ELR (cell line): Measurements from ENCODE around the gene RTP2.
A peak's percentile ranks its signal among the peaks of the same experiment; 100 is the strongest.
"Not testable (repeated sequence)": the region's sequence is repeated elsewhere in the genome, so short reads cannot be mapped to it uniquely, and the experiment has no call there.

Experiments used
- DNase-seq: peaks from one replicate; pipeline ENCODE4 v3.0.0-alpha.2; 2015; ENCODE audit warnings: low read depth

RTP2 gene

DNA sequence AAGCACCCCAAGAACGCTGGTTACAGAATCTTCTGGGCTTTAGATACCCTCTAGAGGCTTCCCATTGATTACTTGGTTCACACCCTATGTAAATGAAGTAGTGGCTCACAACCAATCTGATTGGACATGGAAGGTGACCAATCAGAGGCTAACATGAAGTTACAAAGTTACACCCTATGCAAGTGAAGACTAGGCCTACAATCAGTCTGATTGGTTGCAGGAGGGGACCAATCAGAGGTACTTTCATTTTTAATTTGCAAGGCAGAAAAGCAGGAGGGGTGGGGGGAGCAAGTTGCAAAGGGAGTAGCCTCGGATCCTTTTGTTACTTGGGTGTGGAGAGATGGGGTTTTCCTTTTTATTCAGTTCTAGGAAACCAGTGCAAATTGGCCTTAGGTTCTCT is 11.1 kb upstream of the RTP2 start:
- peak; percentile 54 for DNase-seq

DNA sequence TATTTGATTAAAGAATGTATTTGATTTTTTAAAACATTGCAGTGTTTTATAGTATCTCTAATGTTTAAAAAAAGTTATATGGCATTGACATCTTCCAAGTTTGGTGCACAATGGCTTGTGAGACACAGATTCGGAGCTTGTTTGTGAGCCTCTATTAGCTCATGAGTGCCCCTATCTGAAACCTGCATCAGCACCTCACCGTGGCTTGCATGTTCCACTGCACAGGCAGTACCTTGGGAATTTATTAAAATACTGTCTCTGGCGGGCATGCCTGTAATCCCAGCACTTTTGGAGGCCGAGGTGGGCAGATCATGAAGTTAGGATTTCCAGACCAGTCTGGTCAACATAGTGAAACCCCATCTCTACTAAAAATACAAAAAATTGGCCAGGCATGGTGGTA is 6.8 kb upstream of the RTP2 start:
- peak; percentile 23 for DNase-seq

DNA sequence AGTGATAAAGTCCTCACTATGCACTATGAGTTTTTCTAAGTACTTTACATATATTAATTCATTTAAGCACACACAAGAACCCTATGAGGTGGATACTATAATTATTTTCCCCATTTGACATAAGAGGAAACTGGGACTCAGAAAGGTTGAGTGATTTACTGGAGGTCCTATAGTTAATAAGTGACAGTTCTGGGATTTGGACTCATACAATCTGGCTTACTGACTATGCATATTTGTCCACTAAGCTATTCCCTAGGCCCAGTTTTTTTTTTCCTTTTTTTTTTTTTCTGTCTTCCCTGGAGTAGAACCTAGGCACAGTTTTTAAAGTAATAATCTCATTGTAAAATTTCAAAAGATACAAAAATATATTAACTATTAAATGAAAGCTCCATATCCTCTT is 6.3 kb upstream of the RTP2 start:
- no peak for DNase-seq

DNA sequence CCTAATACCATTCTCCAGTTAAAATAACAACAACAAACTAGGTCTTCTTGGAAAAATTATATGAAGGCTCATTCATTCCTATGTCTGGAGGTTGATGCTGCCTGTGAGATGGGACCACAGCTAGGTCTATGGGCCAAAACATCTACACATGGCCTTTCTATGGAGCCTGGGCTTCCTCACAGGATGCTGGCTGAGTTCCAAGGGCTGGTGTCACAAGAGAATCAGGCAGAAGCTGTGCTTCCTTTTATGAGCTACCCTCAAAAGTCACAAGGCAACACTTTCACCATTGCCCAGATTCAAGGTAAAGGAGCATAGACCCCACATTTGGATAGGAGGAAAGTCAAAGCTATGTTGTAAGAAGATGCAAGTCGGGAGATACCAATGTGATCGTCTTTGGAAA is 4.6 kb upstream of the RTP2 start:
- DNase-seq: no peak

DNA sequence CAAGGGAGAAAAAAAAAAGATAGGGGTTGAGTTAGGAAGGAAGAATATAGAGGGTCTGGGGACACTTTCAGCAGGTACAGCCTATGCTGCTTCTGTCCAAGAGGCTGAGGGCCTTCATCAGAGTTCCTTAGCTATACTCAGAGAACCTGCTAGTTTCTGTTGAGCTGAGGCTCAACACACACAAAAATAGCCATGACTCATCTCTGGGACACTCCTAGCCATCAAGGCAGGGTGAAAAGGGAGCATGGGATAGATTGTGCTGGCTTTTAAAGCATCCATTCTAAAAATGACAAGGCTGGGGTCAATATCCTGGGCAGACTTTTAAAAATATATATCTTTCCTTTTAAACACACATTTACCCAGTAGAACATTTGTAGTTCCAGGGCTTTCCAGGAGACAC is 2.8 kb upstream of the RTP2 start:
- no peak for DNase-seq

DNA sequence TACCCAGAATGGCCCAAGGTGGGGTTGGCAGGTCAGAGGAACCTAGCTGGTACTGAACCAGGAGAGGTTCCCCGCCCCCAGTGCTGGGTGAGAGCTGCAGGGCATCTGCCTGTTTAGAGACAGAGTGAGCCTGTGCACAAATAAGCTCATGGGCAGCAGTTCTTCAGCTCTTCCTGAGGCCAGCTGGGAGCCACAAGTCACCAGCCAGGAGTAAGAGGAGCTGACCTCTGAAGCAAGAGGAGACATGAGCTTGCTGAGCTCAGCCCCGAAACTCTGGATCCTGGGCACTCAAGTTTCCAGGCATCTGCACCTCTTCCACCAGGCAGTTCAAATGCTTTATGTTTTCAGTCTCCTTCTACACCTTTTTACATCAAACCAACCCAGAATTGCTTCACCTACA is 2.1 kb downstream of the RTP2 start:
- DNase-seq: no peak

DNA sequence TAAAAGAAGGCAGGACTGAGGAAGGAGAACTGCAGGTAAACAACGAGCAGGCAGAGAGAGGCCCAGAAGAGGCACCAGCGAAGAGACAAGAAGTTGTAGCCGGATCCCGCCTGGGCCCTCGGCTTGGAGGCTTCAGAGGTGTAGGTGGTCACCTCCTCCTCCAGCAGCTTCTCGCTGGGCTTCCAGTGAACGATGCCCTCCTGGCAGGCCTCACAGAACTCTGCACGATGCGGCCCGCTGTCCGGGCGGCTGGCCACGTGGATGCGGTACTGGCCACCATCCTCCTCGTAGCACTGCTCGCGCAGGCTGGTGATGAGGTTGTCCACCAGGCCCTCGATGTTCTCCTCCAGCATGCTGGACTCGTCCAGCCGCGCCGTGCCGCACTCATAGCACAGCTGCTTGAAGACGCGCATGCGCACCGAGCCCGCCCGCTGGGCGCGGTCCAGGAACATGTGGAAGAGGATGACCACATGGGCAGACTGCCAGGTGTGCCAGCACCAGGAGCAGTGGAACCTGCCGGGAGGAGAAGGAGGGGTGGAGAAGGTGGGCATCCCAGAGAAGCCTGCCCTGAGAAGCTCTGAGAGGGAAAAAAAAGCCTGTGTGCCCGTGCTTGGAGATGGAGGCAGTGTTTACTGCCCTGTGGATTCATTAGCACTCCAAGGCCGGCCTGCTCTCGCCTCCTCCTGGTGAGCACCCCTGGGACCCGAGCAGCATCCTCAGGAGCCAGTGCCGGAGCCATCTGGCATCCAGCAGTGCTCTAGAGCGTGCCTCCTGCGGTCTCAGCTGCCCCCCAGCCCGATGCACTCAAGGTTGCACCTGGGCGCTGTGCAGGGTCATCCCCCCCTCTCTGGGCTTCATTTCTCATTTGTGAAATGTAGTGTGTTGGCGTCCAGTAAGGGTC is 3.6 kb downstream of the RTP2 start:
- DNase-seq: no peak

DNA sequence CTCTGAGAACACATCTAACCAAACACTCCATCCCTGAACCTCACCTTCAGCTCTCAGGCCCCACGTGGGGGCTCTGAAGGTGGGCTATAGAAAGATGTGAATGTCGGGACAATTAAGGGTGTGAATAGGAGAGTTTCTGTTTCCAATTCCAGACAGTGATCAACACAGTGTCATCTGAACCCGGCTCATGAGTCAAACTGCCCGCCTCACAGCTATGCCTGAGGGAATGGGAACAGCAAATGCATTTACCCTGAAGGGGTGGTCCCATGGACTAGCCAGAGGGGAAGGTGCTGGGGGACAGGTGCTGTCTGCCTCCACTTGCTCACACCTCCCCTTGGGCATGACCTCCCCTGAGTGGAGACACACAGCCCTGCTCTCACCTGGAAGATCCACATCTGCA is 6.3 kb downstream of the RTP2 start:
- peak; percentile 28 for DNase-seq

DNA sequence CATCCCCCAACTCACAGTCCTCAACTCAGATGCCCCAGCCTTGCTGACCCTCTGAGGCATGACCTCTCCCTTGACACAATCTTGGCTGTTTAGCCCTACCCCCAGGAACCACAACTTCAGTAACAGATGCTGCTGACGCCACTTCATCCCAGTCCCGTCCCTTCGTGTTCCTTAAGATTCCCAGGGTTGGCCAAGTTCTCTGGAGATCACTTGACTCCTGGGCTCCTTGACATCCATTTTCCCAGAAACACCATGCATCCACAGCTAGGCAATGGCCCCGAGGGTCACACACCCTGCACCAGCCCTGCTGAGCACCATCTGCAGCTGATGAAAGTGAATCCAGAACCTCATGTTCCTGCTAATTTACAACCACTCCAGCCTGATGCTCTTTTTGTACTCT is 6.9 kb downstream of the RTP2 start:
- no peak for DNase-seq

DNA sequence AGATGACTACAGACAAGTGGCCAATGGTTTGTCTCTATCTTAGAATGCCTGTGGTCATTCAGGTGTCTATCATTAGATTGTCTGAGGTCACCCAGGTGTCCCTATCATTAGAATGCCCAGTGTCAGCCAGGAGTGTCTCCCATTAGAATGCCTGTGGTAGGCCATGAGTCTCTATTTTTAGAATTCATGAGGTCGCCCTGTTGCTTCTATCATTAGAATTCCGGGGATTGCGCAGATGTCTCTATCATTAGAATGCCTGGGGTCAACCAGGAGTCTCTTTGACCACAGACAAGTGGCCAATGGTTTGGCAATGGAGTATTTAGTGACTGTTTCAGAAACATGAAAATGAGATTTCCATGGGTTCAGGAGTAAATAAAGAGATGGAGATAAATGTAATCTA is 7.6 kb downstream of the RTP2 start:
- peak; percentile 41 for DNase-seq

DNA sequence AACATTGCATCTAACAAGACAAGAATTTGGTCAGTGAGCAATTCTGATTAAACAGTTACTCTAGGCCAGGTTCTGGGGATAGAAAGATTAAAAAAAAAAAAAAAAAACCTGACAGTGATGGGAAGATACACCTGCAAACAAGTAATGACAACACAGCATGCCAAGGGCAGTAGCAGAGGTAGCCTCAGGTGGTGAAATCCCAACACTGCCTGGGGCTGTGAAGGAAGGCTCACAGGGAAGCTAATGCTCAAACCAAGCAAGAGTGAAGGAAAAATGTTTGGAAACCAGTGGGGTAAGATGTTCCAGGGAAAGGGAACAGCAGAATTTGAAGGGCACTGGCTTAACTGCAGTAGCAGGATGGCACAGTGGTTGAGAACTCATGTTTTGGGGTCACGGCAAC is 8.9 kb downstream of the RTP2 start:
- no peak for DNase-seq

DNA sequence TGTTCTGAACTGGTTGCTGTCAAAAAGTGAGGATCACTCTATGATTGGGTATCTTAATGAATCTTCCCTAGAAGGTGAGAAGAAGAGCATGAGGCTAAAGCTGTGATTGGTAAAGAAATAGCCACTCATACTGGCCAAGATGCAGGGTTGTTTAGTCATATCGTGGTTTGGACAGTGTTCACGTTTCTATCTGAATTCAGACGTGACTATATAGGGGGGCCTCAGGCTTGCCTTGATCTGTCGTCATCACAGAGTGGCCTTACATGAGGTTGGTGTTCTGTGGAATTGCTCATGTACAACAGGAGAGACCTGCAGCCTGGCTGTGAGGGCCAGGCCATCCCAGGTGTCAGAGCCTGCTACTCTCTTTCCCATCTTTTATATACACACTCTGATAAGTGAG is 12.4 kb downstream of the RTP2 start:
- peak; percentile 56 for DNase-seq

DNA sequence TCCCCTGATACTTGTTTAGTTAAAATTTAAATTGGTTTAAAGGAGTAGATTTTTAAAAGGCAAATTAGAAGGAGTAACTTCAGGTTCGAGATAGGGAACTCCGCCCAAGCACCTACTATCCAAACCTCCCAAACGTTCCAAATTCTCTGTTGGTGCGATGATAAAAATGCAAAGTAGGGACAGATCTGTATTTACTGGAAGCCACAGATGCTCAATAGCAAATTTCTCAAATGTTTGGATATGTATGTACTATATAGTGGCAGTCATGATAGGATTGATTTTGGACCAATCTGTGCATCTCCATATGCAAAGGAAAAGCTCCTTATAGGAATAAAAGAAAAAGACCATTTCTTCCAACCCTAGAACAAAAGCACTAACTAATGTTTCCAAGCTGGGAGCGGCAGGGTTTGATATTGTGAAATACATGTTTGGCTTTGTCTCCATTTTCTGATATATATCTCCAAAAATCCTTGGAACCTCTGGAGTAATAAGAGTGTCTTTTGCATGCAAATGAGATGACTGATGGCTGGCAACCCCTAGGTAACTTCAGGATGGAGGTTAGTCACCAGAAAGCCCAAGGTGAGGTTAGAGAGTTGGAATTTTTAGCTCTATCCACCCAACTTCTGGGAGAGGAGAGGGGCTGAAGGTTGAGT is 15.6 kb downstream of the RTP2 start:
- no peak for DNase-seq

DNA sequence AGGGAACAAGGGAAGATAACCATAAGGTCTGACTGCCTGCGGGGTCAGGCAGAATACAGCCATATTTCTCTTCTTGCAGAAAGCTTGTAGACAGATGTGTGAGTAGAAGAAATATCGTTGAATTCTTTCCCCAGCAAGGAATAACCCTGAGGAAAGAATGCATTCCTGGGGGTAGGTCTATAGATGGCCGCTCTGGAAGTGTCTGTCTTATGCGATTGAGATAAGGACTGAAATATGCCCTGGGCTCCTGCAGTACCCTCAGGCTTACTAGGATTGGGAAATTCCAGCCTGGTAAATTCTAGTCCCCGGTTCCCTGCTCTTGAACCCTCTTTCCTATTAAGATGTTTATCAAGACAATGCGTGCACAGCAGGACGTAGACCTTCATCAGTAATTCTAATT is 16.4 kb downstream of the RTP2 start:
- no peak for DNase-seq

DNA sequence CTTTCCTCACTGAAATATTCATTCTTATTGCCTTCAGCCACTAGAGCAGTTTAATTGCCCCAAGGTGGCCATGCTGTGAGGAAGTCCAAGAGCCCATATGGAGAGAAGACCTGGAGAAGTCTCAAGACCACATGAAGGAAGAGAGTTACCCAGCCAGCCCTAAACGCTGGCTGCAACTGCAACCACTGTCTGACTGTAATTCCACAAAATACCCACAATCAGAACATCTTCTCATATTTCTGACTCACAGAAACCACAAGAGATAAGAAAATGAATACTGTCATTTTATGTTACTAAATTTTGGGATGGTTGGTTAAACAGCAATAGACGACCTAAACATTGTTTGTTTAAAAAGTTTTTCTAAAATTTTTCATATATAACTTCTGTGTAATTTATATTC is 17.5 kb downstream of the RTP2 start:
- peak; percentile 27 for DNase-seq

DNA sequence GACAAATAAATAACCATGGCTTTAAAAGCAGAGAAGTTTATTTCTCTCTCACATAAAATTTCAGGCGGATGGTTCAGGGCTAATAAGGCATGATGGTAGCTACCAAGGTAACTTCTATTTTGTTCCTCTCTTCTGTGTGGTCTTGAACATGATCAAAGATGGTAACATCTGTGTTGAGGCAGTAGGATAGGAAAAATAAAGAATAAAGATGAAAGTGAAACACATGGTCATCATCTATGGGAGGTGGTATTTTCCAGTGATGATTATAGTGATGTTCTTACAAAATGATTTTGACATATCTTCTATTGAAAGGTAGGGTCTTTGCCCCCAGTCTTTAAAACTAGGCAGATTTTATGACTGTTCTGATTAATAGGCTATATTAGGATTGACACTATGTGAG is 17.9 kb downstream of the RTP2 start:
- DNase-seq: no peak

DNA sequence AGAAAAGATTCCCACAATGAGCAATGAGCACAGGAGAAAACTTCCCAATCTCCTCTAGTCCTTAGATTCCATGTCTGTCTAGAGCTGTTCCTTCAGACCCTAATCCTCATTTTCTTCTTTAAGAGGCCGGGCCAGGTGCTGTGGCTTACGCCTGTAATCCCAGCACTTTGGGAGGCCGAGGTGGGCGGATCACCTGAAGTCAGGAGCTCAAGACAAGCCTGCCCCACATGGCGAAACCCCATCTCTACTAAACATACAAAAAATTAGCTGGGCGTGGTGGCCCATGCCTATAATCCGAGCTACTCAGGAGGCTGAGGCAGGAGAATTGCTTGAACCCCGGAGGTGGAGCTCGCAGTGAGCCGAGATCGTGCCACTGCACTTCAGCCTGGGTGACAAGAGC is 20.6 kb downstream of the RTP2 start:
- DNase-seq: not testable (repeated sequence)

DNA sequence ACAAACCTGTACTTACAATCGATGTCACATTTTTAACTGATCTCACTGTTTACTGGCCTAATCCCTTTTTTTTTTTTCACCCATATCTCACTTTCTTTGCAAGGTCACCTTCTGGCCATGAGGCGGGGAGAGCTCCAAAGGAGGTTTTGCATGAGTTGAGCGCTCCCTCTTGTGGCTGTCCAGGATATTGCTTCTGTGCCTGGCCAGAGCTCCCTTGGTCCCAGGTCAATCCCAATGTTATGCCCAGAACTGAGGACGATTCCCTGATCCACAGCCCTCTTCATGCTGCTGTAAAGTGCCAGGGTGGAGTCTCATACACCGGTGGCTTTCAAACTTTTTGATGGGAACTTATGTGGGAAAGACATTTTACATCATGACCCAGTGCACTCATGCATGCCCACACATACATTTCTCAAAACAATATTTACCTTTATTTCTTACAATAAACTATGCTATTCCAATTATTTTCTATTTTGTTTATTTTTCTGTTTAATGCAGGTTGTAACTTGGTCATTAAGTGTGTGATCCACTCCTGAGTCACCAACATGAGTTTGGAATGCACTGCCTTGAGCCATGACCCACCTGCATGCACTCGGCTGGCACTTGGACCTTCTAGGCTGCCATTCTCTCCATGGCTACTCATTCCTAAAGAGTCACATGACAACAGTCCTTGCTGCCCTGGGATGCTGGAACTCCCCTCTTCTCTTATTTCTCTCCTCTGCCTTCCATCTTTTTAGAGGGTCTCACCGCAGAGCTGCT is 22.5 kb downstream of the RTP2 start:
- peak; percentile 80 for DNase-seq

DNA sequence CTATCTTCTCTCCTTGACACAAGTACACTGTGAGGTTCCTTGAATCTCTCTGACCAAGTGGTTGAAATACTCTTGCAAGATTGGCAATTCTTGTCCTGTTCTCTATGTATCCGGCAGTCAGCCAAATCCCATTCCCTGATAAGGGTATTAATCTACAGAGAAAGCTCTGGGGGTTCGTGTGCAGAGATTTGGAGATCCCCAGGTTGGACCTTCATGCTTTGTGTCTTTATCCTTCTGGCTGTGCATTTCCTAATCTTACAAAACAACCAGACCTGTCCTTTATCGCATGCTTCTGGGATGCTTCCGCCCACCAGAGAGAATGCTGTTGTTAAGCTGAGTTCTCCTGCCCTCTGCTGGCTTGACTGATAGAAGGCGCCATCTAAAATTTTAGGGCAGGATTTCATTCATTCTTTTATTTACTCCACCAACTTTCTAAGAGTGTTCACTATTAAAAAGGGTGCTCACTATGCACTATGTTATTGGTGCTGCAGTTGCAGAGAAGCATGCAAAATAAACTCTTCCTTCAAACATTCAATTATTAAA is 23.6 kb downstream of the RTP2 start:
- DNase-seq: peak; percentile 72

DNA sequence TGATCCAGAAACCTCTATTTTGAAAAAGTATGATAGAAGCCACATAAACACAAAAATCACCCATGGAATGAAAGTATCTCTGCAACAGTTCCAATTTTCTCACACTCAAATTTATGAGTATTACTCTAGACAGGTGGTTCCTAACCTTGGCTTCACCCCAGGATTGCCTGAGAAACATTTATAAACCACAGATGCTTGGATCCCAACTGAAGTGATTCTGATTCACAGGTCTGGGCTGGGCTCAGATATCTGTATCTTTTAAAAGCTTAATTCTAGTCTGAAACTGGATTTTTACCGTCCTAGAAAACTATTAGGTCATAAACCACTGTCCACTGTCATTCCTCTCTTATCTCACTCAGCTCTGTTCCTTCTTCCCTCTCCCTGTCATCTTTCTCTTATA is 24.8 kb downstream of the RTP2 start:
- DNase-seq: no peak

DNA sequence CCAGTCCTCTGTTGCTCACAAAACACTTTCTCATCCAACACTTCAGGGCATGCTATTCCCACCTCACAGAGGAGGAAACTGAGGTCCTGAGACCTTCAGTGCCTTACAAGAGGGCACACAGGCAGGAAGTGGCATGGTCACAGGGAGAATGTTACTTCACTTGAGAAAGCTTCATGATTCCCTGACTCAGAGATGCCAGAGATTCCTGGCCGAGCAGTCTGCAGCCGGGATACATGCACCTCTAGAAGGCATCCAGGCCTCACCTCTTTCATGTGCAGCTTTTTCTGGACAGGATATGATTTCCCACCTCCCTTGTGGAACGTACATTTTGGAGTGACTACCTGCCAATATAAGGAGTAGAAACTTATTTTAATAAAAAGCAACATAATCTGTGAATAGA is 29.3 kb downstream of the RTP2 start:
- DNase-seq: peak; percentile 33

DNA sequence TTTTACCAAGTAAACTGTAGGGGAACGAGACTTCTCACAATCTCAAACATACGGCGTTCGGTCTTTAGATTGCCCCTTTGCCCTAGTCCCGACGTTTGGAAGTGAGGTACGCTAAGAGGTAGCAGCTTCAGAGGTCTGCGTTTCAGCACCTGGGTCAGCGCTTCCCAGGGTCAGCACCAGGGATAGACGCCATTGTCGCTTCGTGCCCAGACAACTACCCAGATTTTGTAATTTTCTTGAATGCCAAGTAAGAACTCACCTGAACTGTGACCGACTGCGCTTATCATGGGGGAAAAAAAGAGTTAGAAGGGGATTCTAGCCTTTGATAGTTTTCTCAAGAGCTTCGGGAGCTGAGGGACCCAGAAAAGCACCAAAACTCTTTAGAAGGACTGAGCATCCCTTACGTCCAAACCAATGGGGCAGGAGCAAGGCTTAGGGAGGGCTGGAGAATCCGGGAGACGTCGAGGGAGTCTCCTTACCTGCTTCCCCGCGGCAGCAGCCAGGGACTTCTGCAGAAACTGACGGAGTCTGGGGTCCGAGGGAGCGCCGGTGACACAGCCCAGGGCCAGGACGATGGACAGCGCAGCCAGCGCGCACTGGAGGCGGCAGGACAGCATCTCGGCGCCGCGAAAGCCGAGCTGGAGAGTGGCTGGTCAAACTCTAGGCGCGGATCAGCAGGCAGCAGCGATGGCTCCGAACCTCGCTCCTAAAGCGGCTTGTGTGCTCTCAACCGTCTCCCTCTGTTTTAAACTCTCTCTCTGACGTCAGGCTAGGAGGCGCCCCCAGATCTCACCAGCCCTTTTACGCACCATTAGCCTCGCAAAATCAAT is 32.5 kb downstream of the RTP2 start, which contains the start of gene SST:
Gene SST, minus strand, starts transcription at position 720 of the 830 bp plus-strand sequence. Its CDS starts 103 bp downstream, at position 617.
- peak; percentile 42 for DNase-seq
